Vagina (tissue), 2 donors: ENCODE results near the gene FAM168B. TPM values are rescaled to one million over a fixed set of nuclear protein-coding genes. Genes with fewer than 3 reads are reported as not detected.

ENCODE experiments used
- DNase-seq, 2 donors: peaks; one replicate each; pipeline ENCODE4 v3.0.0-alpha.2; 2017; ENCODE audit errors: extremely low spot score in 2 of 2
- H3K27ac ChIP-seq: fragments of 200-600 bp; sonication (generic); one replicate; pipeline ENCODE4 v1.5.1; 2019
- H3K27me3 ChIP-seq: fragments of 200-600 bp; sonication (generic); one replicate; pipeline ENCODE4 v1.5.1; 2019
- H3K36me3 ChIP-seq, 2 donors: fragments of 200-600 bp; sonication (generic); one replicate each; pipeline ENCODE4 v1.5.1; 2017 to 2019
- H3K4me1 ChIP-seq: fragments of 200-600 bp; sonication (generic); one replicate; pipeline ENCODE4 v1.5.1; 2019
- H3K4me3 ChIP-seq, 2 donors: fragments of 200-600 bp; sonication (generic); 1 replicate in 1 of 2; 2 replicates in 1 of 2; pipeline ENCODE4 v1.5.1; 2016 to 2019
- H3K9me3 ChIP-seq: fragments of 200-600 bp; sonication (generic); one replicate; pipeline ENCODE4 v1.5.1; 2019
- POLR2A ChIP-seq, 2 donors: fragments of 450-650 bp; IDR thresholded peaks; one replicate each; pipeline ENCODE4 v1.6.1; 2017; ENCODE audit warnings: antibody characterized with exemption in 2 of 2, mild to moderate bottlenecking in 2 of 2, moderate library complexity in 2 of 2
- POLR2AphosphoS5 ChIP-seq, 2 donors: sonication (generic); formaldehyde crosslinking; IDR thresholded peaks; one replicate each; pipeline ENCODE4 v1.9.0; 2017; ENCODE audit warnings: antibody characterized with exemption in 2 of 2, mild to moderate bottlenecking in 2 of 2, low read depth in 1 of 2; ENCODE audit not compliant: insufficient read depth in 1 of 2
- intact Hi-C: fragments of 100-400 bp; cut with DNase I; formaldehyde crosslinking; loops from one replicate; pipeline ENCODE4 v1.15.1; 2023
- total RNA-seq: library from RNA; depleted of rRNA; stranded (reverse); fragments of >200 nt; gene quantifications from one replicate; pipeline ENCODE4 v1.2.3, GENCODE V29; 2016
- TF ChIP-seq, protein P1 (sequence below), 3 experiments: fragments of 450-650 bp in 2 of 3; fragments of 200-600 bp in 1 of 3; sonication (generic) in 1 of 3; IDR thresholded peaks; one replicate each; pipeline ENCODE4 v1.5.1; 2017 to 2019; ENCODE audit warnings: antibody characterized with exemption in 3 of 3, mild to moderate bottlenecking in 2 of 3, moderate library complexity in 2 of 3

Gene FAM168B
- total RNA-seq, 1 donor from 2014 or later: 56.7 TPM

DNA sequence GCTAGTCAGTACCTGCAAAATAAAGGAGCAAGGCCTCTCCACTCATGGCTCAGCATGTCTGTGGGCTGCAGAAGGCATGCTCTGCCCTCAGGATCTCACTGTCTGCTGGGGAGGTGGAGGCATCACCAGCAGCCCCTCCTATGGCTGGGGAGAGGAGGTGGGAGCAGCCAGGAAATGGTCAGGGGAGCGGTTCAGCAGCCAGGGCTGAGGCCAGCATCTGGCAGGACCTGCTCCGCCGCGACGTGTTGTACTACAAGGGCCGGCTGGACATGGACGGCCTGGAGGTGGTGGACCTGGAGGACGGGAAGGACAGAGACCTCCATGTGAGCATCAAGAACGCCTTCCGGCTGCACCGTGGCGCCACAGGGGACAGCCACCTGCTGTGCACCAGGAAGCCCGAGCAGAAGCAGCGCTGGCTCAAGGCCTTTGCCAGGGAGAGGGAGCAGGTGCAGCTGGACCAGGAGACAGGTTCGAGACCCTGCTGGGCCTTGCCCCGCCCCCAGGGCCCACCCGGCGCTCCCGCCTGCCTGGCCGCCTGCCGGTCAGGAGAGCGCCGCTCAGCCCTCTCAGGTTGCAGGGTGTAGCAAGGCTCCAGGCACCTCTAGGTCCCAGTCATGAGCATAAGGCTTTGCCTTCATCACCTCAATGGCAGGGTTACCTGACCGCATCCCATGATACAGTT lies 49.0 kb downstream of the FAM168B start:
- Histone ChIP-seq H3K4me1 (no peaks in the 10 kb centered on the region), H3K4me3 (no peak overlapping the region), H3K27ac (no peak overlapping the region), H3K9me3 (no peaks in the 10 kb centered on the region), H3K36me3 (peaks cover 0 to 22% of the 10 kb centered on the region in 2 donors), H3K27me3 (no peaks in the 10 kb centered on the region)
- intact Hi-C loops: no loop called here
- no peak for DNase-seq
- no peak for TF ChIP-seq POLR2AphosphoS5 (IDR thresholded peaks at IDR 0.05; ENCODE audit: insufficient read depth in 1 of 2, low read depth in 1 of 2)
- TF ChIP-seq, protein P1, sequence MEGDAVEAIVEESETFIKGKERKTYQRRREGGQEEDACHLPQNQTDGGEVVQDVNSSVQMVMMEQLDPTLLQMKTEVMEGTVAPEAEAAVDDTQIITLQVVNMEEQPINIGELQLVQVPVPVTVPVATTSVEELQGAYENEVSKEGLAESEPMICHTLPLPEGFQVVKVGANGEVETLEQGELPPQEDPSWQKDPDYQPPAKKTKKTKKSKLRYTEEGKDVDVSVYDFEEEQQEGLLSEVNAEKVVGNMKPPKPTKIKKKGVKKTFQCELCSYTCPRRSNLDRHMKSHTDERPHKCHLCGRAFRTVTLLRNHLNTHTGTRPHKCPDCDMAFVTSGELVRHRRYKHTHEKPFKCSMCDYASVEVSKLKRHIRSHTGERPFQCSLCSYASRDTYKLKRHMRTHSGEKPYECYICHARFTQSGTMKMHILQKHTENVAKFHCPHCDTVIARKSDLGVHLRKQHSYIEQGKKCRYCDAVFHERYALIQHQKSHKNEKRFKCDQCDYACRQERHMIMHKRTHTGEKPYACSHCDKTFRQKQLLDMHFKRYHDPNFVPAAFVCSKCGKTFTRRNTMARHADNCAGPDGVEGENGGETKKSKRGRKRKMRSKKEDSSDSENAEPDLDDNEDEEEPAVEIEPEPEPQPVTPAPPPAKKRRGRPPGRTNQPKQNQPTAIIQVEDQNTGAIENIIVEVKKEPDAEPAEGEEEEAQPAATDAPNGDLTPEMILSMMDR (IDR thresholded peaks at IDR 0.05): no peak
- TF ChIP-seq POLR2A (IDR thresholded peaks at IDR 0.05): no peak

DNA sequence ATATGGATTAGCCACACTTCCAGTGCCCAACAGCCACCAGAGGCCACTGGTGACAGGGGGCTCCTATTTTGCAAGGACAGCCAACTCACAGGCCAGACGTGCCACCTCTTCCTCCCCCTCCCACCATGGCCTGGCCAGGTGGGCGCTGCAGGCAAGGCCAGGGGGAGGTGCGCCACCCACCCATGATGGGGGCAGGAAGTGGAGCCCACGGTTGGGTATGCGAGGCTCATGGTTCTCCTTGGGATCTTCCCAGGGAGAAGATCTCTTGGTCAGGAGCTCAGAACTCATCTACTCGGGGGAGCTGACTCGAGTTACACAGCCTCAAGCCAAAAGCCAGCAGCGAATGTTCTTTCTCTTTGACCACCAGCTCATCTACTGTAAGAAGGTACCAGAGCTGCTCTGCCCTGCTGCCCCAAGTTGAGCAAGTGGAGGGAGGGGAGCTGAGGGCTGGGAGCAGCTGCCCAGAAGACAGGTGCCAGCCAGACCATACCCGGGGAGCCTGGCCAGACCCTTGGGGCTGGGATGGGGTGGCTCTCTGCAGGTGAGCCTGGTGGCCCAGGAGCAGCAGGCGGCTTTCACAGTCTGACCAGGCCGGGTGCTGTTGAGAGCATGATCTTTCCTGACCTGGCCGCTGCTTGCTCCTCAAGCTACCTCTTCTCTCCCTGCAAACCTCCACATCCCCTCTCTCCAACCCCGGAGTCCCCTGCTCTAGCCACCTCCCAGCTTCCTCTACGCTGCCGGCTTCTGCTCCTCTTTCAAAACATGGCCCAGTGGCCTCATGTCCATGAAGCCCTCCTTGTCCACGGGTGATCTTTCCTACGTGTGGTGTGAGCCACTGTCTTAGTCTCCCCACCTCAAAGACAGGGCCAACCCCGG lies 49.8 kb downstream of the FAM168B start:
- intact Hi-C loops: no loop called here
- TF ChIP-seq POLR2AphosphoS5 (IDR thresholded peaks at IDR 0.05; ENCODE audit: insufficient read depth in 1 of 2, low read depth in 1 of 2) (no peak), POLR2A (IDR thresholded peaks at IDR 0.05) (no peak)
- TF ChIP-seq, protein P1 (IDR thresholded peaks at IDR 0.05): no peak
- Histone ChIP-seq H3K4me1 (no peaks in the 10 kb centered on the region), H3K4me3 (no peak overlapping the region), H3K27ac (no peak overlapping the region), H3K36me3 (peaks cover 0 to 17% of the 10 kb centered on the region in 2 donors), H3K27me3 (no peaks in the 10 kb centered on the region), H3K9me3 (no peaks in the 10 kb centered on the region)
- DNase-seq: no peak

DNA sequence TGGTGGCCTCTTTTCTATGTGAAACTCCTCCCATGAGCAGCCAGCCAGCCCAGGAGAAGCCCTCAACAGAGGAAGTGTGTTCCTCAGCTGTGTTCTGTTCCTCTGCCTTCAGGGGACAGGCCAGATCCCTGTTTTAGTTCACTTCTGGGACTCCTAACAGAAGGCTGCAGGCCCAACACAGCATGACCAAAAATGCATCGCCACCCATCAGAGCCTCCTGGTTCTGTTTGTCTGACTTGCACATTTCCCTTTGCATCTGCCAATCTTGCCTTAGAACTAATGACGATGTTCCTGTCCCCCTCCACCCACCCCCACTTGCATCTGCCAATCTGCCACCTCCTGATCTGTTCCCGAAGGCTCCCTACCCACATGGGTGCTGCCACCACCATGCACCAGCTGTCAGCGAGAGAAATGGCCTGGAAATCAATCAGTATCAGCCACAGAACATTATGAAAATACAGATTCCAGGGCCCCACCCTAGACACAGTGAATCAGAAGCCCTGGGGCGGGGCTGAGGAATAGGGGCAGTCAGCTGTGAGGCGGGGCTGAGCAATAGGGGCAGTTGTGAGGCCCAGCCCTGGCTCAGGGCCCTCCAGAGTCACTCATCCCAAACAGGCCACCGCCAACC lies 51.0 kb downstream of the FAM168B start:
- Histone ChIP-seq H3K9me3 (no peaks in the 10 kb centered on the region), H3K36me3 (peaks cover 0 to 13% of the 10 kb centered on the region in 2 donors), H3K27ac (no peak overlapping the region), H3K4me3 (no peak overlapping the region), H3K27me3 (no peaks in the 10 kb centered on the region), H3K4me1 (no peaks in the 10 kb centered on the region)
- no peak for DNase-seq
- TF ChIP-seq POLR2AphosphoS5 (IDR thresholded peaks at IDR 0.05; ENCODE audit: insufficient read depth in 1 of 2, low read depth in 1 of 2) (no peak), POLR2A (IDR thresholded peaks at IDR 0.05) (no peak)
- TF ChIP-seq, protein P1 (IDR thresholded peaks at IDR 0.05): no peak
- intact Hi-C loops: no loop called here

DNA sequence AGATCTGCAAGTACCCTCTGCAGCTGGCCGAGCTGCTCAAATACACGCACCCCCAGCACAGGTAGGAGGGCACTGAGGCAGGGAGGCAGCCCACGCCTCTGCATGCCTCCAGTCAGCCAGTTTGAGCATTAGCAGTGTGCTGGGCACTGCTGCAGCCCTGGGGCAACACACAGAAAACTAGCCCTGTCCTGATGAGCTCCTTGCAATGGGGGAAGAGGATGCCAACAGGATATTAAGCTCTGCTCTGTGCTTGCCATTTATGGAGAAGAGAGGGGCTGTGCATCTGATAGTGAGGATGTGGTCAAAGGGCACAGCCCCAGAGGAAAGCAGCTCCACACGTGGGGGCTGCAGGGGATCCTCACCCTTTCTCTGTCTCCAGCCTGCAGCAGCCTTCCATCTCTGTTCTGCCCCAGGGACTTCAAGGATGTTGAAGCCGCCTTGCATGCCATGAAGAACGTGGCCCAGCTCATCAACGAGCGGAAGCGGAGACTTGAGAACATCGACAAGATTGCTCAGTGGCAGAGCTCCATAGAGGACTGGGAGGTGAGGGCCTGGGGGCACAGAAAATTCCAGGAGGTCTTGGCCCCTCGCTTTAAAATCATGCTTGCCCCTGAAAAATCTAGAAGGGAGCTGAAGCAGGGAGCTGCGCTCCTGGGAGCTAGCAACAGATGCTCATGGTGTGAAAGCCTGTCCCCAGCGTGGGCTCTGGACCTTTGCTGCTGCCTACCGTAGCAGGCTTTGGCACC lies 51.7 kb downstream of the FAM168B start:
- DNase-seq: no peak
- intact Hi-C loops: no loop called here
- Histone ChIP-seq H3K36me3 (peaks cover 0 to 6% of the 10 kb centered on the region in 2 donors), H3K4me1 (no peaks in the 10 kb centered on the region), H3K9me3 (no peaks in the 10 kb centered on the region), H3K27me3 (no peaks in the 10 kb centered on the region), H3K4me3 (no peak overlapping the region), H3K27ac (no peak overlapping the region)
- TF ChIP-seq POLR2AphosphoS5 (IDR thresholded peaks at IDR 0.05; ENCODE audit: insufficient read depth in 1 of 2, low read depth in 1 of 2): no peak
- TF ChIP-seq, protein P1 (IDR thresholded peaks at IDR 0.05): no peak
- no peak for TF ChIP-seq POLR2A (IDR thresholded peaks at IDR 0.05)
